Measurements from ENCODE around the gene PLEKHA4. TPM values are rescaled to one million over a fixed set of nuclear protein-coding genes. Genes with fewer than 3 reads are reported as not detected.

The PLEKHA4 gene
- total and polyA plus RNA-seq, 9 of the 15 experiments (the other 6 are each of a cell fraction or from before 2014, with no cell fraction given): 0.07 to 30.8 (median 11.4) TPM

GRCh38 chr19:48872884-48873475 lies 4.6 kb upstream of the PLEKHA4 start (continued):
- TF ChIP-seq TSHZ1 (CRISPR knock-in tag; IDR thresholded peaks at IDR 0.05) (no peak), GTF2E2 (tag; IDR thresholded peaks at IDR 0.05) (no peak; the same call in 1 of the 2 replicates), ZNF197 (CRISPR knock-in tag; IDR thresholded peaks at IDR 0.05; ENCODE audit: low read depth) (no peak), C11orf30 (IDR thresholded peaks at IDR 0.05; ENCODE audit: low read depth) (no peak), JUNB (CRISPR knock-in tag; conservative IDR thresholded peaks at IDR 0.05) (peak; percentile 61; the same call in 1 of the 2 replicates), CBFA2T3 (IDR thresholded peaks at IDR 0.05) (no peak), ZNF217 (CRISPR knock-in tag; IDR thresholded peaks at IDR 0.05) (no peak; the same call in 1 of the 2 replicates), HDAC3 (IDR thresholded peaks at IDR 0.05; ENCODE audit: borderline replicate concordance, partially characterized antibody) (no peak), ZNF75A (CRISPR knock-in tag; IDR thresholded peaks at IDR 0.05) (no peak), THRAP3 (IDR thresholded peaks at IDR 0.05; ENCODE audit: borderline replicate concordance) (no peak), CC2D1A (IDR thresholded peaks at IDR 0.05) (no peak), SMAD3 (CRISPR knock-in tag; conservative IDR thresholded peaks at IDR 0.05) (no peak), POLR2A (conservative IDR thresholded peaks at IDR 0.05) (no peak), PHB (CRISPR knock-in tag; IDR thresholded peaks at IDR 0.05) (no peak), ZNF507 (tag; conservative IDR thresholded peaks at IDR 0.05) (no peak), SMARCB1 (IDR thresholded peaks at IDR 0.05; ENCODE audit: insufficient read length, low read depth) (no peak), RBM34 (IDR thresholded peaks at IDR 0.05; ENCODE audit: borderline replicate concordance, insufficient read depth, low read length) (no peak), ZNF79 (CRISPR knock-in tag; IDR thresholded peaks at IDR 0.05; ENCODE audit: low read depth) (no peak), MTA1 (IDR thresholded peaks at IDR 0.05; ENCODE audit: borderline replicate concordance) (no peak), NBN (IDR thresholded peaks at IDR 0.05; ENCODE audit: low read depth) (no peak), MCM3 (IDR thresholded peaks at IDR 0.05) (no peak), TAL1 (IDR thresholded peaks at IDR 0.05) (peak; percentile 43), KLF1 (tag; IDR thresholded peaks at IDR 0.05) (no peak; the same call in 1 of the 2 replicates), E2F1 (CRISPR knock-in tag; IDR thresholded peaks at IDR 0.05) (no peak), E2F5 (CRISPR knock-in tag; IDR thresholded peaks at IDR 0.05) (0 out of 2 replicates have a peak, but pooled peaks have one; percentile 2), ZC3H11A (IDR thresholded peaks at IDR 0.05; ENCODE audit: low read depth, low read length) (no peak), SETDB1 (IDR thresholded peaks at IDR 0.05; ENCODE audit: low read length) (no peak), SUPT5H (IDR thresholded peaks at IDR 0.05) (no peak)
